Thyroid gland (tissue), 4 donors: Measurements from ENCODE around the gene CDK5. TPM values are rescaled to one million over a fixed set of nuclear protein-coding genes. Genes with fewer than 3 reads are reported as not detected.

Experiments used
- DNase-seq, 2 donors: peaks; one replicate each; pipeline ENCODE4 v3.0.0-alpha.2; 2019
- H3K27ac ChIP-seq, 3 donors: fragments of 200-600 bp; sonication (generic); 1 replicate in 2 of 3; 2 replicates in 1 of 3; pipeline ENCODE4 v1.5.1; 2016 to 2019; ENCODE audit warnings: mild to moderate bottlenecking in 1 of 3, moderate library complexity in 1 of 3
- H3K27me3 ChIP-seq: fragments of 200-600 bp; sonication (generic); one replicate; pipeline ENCODE4 v1.5.1; 2019
- H3K36me3 ChIP-seq, 2 donors: fragments of 200-600 bp; sonication (generic); one replicate each; pipeline ENCODE4 v1.5.1; 2016 to 2019
- H3K4me1 ChIP-seq, 2 donors: fragments of 200-600 bp; sonication (generic); one replicate each; pipeline ENCODE4 v1.5.1; 2017 to 2019
- H3K4me3 ChIP-seq, 3 donors: fragments of 200-600 bp; sonication (generic); replicated peaks in 1 of 3; 1 replicate in 2 of 3; 2 replicates in 1 of 3; pipeline ENCODE4 v1.5.1; 2016; ENCODE audit warnings: mild to moderate bottlenecking in 1 of 3
- H3K9me3 ChIP-seq: fragments of 200-600 bp; sonication (generic); one replicate; pipeline ENCODE4 v1.5.1; 2017
- CTCF ChIP-seq, 6 experiments: fragments of 200-600 bp in 3 of 6; fragments of 450-650 bp in 3 of 6; sonication (generic) in 3 of 6; IDR thresholded peaks; one replicate each; pipeline ENCODE4 v1.5.1; 2016 to 2019; ENCODE audit warnings: antibody characterized with exemption in 6 of 6, mild to moderate bottlenecking in 2 of 6, inconsistent platforms in 1 of 6, moderate library complexity in 1 of 6
- POLR2A ChIP-seq, 2 donors: fragments of 450-650 bp; IDR thresholded peaks; one replicate each; pipeline ENCODE4 v1.6.1; 2017; ENCODE audit warnings: antibody characterized with exemption in 2 of 2, mild to moderate bottlenecking in 2 of 2, moderate library complexity in 1 of 2
- WGBS, 2 donors: methylation state at CpG; one replicate each; pipeline ENCODE4 v1.1.5; 2017; 5-methylcytosine and 5-hydroxymethylcytosine counted together
- intact Hi-C: fragments of 100-400 bp; cut with DNase I; formaldehyde crosslinking; loops from one replicate; pipeline ENCODE4 v1.15.1; 2023
- total RNA-seq, 4 donors: library from RNA; depleted of rRNA; stranded (reverse); fragments of >200 nt; gene quantifications; one replicate each; pipeline ENCODE4 v1.2.3, GENCODE V29; 2016

Gene CDK5
- total RNA-seq, 4 donors from 2014 or later, result 5.3 to 17.4 (median 9.6) TPM

GRCh38 chr7:151040616-151041375, 16.9 kb downstream of the CDK5 start:
- Histone ChIP-seq H3K9me3 (no peaks in the 10 kb centered on the region), H3K27ac (no peak overlapping the region), H3K4me3 (no peak overlapping the region), H3K4me1 (peaks cover 0 to 16% of the 10 kb centered on the region in 2 donors), H3K27me3 (no peaks in the 10 kb centered on the region), H3K36me3 (peaks cover 12 to 15% of the 10 kb centered on the region in 2 donors)
- intact Hi-C loops, result no loop called here
- no peak for DNase-seq
- 93 to 94% methylated on average over 20 to 26 of the region's 30 CpGs for WGBS, 2 donors
- TF ChIP-seq POLR2A (IDR thresholded peaks at IDR 0.05) (no peak), CTCF (IDR thresholded peaks at IDR 0.05) (no peak)

- intact Hi-C loops, result no loop called here
- Histone ChIP-seq H3K27ac (no peak overlapping the region), H3K36me3 (peaks cover 20 to 21% of the 10 kb centered on the region in 2 donors)
These were observed 17.7 kb downstream of the CDK5 start for GRCh38 chr7:151039850-151040548.

GRCh38 chr7:151038951-151039849, 18.5 kb downstream of the CDK5 start:
- intact Hi-C loops, result no loop called here
- Histone ChIP-seq H3K27me3 (no peaks in the 10 kb centered on the region), H3K9me3 (no peaks in the 10 kb centered on the region), H3K4me3 (no peak overlapping the region), H3K4me1 (peaks cover 0 to 16% of the 10 kb centered on the region in 2 donors), H3K27ac (peak overlapping the region in 2 of 3 donors; percentile 41 to 53), H3K36me3 (peaks cover 26 to 28% of the 10 kb centered on the region in 2 donors)
- WGBS, 2 donors, result 42 to 64% methylated on average over 11 to 12 of the region's 12 CpGs
- TF ChIP-seq POLR2A (IDR thresholded peaks at IDR 0.05) (no peak), CTCF (IDR thresholded peaks at IDR 0.05) (no peak)
- DNase-seq, result peak; percentile 39 to 43

More at GRCh38 chr7:151039850-151040548, 17.7 kb downstream of the CDK5 start:
- Histone ChIP-seq H3K9me3 (no peaks in the 10 kb centered on the region), H3K27me3 (no peaks in the 10 kb centered on the region), H3K4me3 (no peak overlapping the region), H3K4me1 (peaks cover 0 to 16% of the 10 kb centered on the region in 2 donors)
- 66 to 84% methylated on average over 15 of the region's 18 CpGs for WGBS, 2 donors
- no peak for TF ChIP-seq CTCF (IDR thresholded peaks at IDR 0.05)
- no peak for TF ChIP-seq POLR2A (IDR thresholded peaks at IDR 0.05)
- DNase-seq, result no peak

GRCh38 chr7:151035902-151036301, 21.8 kb downstream of the CDK5 start:
- 94 to 95% methylated on average over 11 to 17 of the region's 17 CpGs for WGBS, 2 donors
- no peaks in the 10 kb centered on the region for H3K9me3 ChIP-seq
- no peak overlapping the region for H3K4me3 ChIP-seq
- peaks cover 0 to 16% of the 10 kb centered on the region in 2 donors for H3K4me1 ChIP-seq
- H3K36me3 ChIP-seq, result peaks cover 28% of the 10 kb centered on the region in 2 donors
- no peak for DNase-seq
- TF ChIP-seq POLR2A (IDR thresholded peaks at IDR 0.05) (no peak), CTCF (IDR thresholded peaks at IDR 0.05) (no peak)
- H3K27me3 ChIP-seq, result no peaks in the 10 kb centered on the region
- intact Hi-C loops, result no loop called here
- H3K27ac ChIP-seq, result no peak overlapping the region
